Left lung (tissue), 10 donors: ENCODE measurements around the gene IL20RB. TPM values are rescaled to one million over a fixed set of nuclear protein-coding genes. Genes with fewer than 3 reads are reported as not detected.
"Not testable (repeated sequence)": the region's sequence is repeated elsewhere in the genome, so short reads cannot be mapped to it uniquely, and the experiment has no call there.

Experiments used
- ATAC-seq: fragments of 200-7000 bp; cut with Tn5 transposase; one replicate; pipeline ENCODE4 v1.9.1; 2020; ENCODE audit warnings: moderate library complexity
- DNase-seq, 4 donors: peaks; one replicate each; pipeline ENCODE4 v3.0.0-alpha.2; 2013 to 2020
- H3K27ac ChIP-seq, 2 donors: fragments of 200-600 bp; sonication (generic) in 1 of 2; one replicate each; pipeline versions ENCODE4 v1.5.0 to v1.8.0; 2020 to 2021
- H3K27me3 ChIP-seq, 2 donors: fragments of 200-600 bp; sonication (generic) in 1 of 2; one replicate each; pipeline versions ENCODE4 v1.5.0 to v1.8.0; 2020 to 2021
- H3K36me3 ChIP-seq, 2 donors: fragments of 200-600 bp; sonication (generic) in 1 of 2; one replicate each; pipeline versions ENCODE4 v1.5.0 to v1.8.0; 2020 to 2021
- H3K4me1 ChIP-seq, 2 donors: fragments of 200-600 bp; one replicate each; pipeline ENCODE4 v1.8.0; 2021
- H3K4me3 ChIP-seq, 2 donors: fragments of 200-600 bp; sonication (generic) in 1 of 2; one replicate each; pipeline versions ENCODE4 v1.5.0 to v1.8.0; 2020 to 2021; ENCODE audit warnings: mild to moderate bottlenecking in 1 of 2
- H3K9me3 ChIP-seq, 2 donors: fragments of 200-600 bp; sonication (generic) in 1 of 2; one replicate each; pipeline versions ENCODE4 v1.5.0 to v1.8.0; 2020 to 2021
- intact Hi-C, 2 donors: fragments of 100-400 bp; cut with DNase I; formaldehyde crosslinking; loops; one replicate each; pipeline versions ENCODE4 v1.11.2 to v1.14.2; 2022
- polyA plus RNA-seq, 6 donors: library from polyadenylated mRNA; unstranded; fragments of 120-200 nt; gene quantifications; one replicate each; pipeline ENCODE4 v1.2.1, GENCODE V29; 2013; ENCODE audit not compliant: insufficient read length in 6 of 6
- total RNA-seq, 2 donors: library from RNA; stranded (reverse); fragmentation: NEBNext Ultra II Directional; extraction: Animal tissue kit (Norgen Biotek cat#: 25700); gene quantifications; one replicate each; pipeline ENCODE4 v1.2.1, GENCODE V29; 2021
- TF ChIP-seq, protein P1 (sequence below), 2 donors: fragments of 200-600 bp; sonication (generic) in 1 of 2; IDR thresholded peaks; one replicate each; pipeline versions ENCODE4 v1.5.0 to v1.8.0; 2021; ENCODE audit warnings: antibody characterized with exemption in 2 of 2
- donor health status: DM: no; HTN: yes; CAD: no.
- donor health status: DM: no; HTN: no; CAD: no.

IL20RB gene
- total and polyA plus RNA-seq, 8 donors, result 0.61 to 1.9 (median 1.0) TPM

GRCh38 chr3:136962927-136963326, 5.1 kb downstream of the IL20RB start:
- DNase-seq (no peak), ATAC-seq (no peak)
- Histone ChIP-seq H3K4me3 (no peak overlapping the region), H3K27me3 (no peaks in the 10 kb centered on the region), H3K4me1 (peaks cover 0 to 5% of the 10 kb centered on the region in 2 donors), H3K9me3 (no peaks in the 10 kb centered on the region), H3K36me3 (no peaks in the 10 kb centered on the region), H3K27ac (no peak overlapping the region)
- TF ChIP-seq, protein P1, sequence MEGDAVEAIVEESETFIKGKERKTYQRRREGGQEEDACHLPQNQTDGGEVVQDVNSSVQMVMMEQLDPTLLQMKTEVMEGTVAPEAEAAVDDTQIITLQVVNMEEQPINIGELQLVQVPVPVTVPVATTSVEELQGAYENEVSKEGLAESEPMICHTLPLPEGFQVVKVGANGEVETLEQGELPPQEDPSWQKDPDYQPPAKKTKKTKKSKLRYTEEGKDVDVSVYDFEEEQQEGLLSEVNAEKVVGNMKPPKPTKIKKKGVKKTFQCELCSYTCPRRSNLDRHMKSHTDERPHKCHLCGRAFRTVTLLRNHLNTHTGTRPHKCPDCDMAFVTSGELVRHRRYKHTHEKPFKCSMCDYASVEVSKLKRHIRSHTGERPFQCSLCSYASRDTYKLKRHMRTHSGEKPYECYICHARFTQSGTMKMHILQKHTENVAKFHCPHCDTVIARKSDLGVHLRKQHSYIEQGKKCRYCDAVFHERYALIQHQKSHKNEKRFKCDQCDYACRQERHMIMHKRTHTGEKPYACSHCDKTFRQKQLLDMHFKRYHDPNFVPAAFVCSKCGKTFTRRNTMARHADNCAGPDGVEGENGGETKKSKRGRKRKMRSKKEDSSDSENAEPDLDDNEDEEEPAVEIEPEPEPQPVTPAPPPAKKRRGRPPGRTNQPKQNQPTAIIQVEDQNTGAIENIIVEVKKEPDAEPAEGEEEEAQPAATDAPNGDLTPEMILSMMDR (IDR thresholded peaks at IDR 0.05), result no peak
- intact Hi-C loops, result no loop called here

GRCh38 chr3:136969539-136969938, 11.8 kb downstream of the IL20RB start:
- not testable (repeated sequence) for DNase-seq

DNA sequence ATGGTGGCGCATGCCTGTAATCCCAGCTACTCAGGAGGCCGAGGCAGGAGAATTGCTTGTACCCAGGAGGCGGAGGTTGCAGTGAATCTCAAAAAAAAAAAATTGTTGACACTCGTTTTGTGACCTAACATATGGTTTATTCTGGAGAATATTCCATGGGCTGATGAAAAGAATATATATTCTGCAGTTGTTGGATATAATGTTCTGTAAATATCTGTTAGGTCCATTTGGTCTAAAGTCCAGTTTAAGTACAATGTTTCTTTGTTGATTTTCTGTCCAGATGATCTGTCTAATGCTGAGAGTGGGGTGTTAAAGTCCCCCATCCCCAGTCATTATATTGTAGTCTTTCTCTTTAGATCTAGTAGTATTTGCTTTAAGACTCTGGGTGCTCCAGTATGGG, 15.6 kb downstream of the IL20RB start:
- peaks cover 0 to 19% of the 10 kb centered on the region in 2 donors for H3K9me3 ChIP-seq
- no peaks in the 10 kb centered on the region for H3K4me1 ChIP-seq
- intact Hi-C loops, result no loop called here
- H3K36me3 ChIP-seq, result no peaks in the 10 kb centered on the region
- H3K27me3 ChIP-seq, result no peaks in the 10 kb centered on the region
- ATAC-seq (no peak), DNase-seq (no peak)
- no peak overlapping the region for H3K4me3 ChIP-seq
- TF ChIP-seq, protein P1 (IDR thresholded peaks at IDR 0.05), result no peak
- no peak overlapping the region for H3K27ac ChIP-seq

More at GRCh38 chr3:136969539-136969938, 11.8 kb downstream of the IL20RB start:
- H3K36me3 ChIP-seq, H3K4me1 ChIP-seq, intact Hi-C loops, H3K27me3 ChIP-seq, H3K4me3 ChIP-seq, H3K27ac ChIP-seq, ATAC-seq: not testable (repeated sequence)
- peaks cover 0 to 13% of the 10 kb centered on the region in 2 donors for H3K9me3 ChIP-seq

- ATAC-seq, result no peak
- no peak for DNase-seq
- Histone ChIP-seq H3K36me3 (no peaks in the 10 kb centered on the region), H3K9me3 (peaks cover 0 to 19% of the 10 kb centered on the region in 2 donors), H3K4me1 (no peaks in the 10 kb centered on the region), H3K27ac (no peak overlapping the region), H3K27me3 (no peaks in the 10 kb centered on the region), H3K4me3 (no peak overlapping the region)
- intact Hi-C loops, result no loop called here
- TF ChIP-seq, protein P1 (IDR thresholded peaks at IDR 0.05), result no peak
Measured at GRCh38 chr3:136974670-136975069, 16.9 kb downstream of the IL20RB start.

- TF ChIP-seq, protein P1 (IDR thresholded peaks at IDR 0.05), result no peak
- Histone ChIP-seq H3K36me3 (no peaks in the 10 kb centered on the region), H3K9me3 (peaks cover 0 to 10% of the 10 kb centered on the region in 2 donors), H3K27ac (no peak overlapping the region), H3K27me3 (no peaks in the 10 kb centered on the region), H3K4me3 (no peak overlapping the region), H3K4me1 (no peaks in the 10 kb centered on the region)
- DNase-seq (no peak), ATAC-seq (no peak)
- intact Hi-C loops, result no loop called here
Measured at GRCh38 chr3:136979204-136979603, 21.4 kb downstream of the IL20RB start.

DNA sequence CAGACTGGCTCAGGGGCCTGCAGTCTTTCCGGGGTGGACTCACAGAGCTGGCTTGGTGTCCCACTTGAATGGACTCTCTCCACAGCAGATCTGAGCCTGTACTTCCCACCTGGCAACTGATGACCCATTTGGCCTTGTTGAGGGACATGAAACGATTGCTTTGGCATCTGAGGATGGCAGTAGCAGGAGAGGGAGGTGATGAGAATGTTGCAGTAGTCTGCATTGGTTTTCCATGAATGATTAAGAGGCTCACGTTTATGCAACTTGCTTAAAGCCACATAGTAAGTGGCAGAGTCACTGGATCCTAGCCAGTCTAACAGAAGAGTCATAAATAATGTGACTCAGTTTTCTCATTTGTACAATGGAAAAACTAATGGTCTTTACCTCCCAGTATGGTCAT, 21.9 kb downstream of the IL20RB start:
- H3K4me1 ChIP-seq, result no peaks in the 10 kb centered on the region
- TF ChIP-seq, protein P1 (IDR thresholded peaks at IDR 0.05), result no peak
- H3K27me3 ChIP-seq, result no peaks in the 10 kb centered on the region
- intact Hi-C loops, result no loop called here
- no peaks in the 10 kb centered on the region for H3K36me3 ChIP-seq
- peaks cover 0 to 5% of the 10 kb centered on the region in 2 donors for H3K9me3 ChIP-seq
- no peak overlapping the region for H3K27ac ChIP-seq
- no peak for ATAC-seq
- DNase-seq, result no peak
- no peak overlapping the region for H3K4me3 ChIP-seq
